ENCODE measurements around the gene DDB1. TPM values are rescaled to one million over a fixed set of nuclear protein-coding genes. Genes with fewer than 3 reads are reported as not detected.

DDB1 gene
- total and polyA plus RNA-seq, 2 of the 13 experiments (the other 11 are each of a cell fraction or from before 2014, with no cell fraction given), result 217 to 266 TPM

DNA sequence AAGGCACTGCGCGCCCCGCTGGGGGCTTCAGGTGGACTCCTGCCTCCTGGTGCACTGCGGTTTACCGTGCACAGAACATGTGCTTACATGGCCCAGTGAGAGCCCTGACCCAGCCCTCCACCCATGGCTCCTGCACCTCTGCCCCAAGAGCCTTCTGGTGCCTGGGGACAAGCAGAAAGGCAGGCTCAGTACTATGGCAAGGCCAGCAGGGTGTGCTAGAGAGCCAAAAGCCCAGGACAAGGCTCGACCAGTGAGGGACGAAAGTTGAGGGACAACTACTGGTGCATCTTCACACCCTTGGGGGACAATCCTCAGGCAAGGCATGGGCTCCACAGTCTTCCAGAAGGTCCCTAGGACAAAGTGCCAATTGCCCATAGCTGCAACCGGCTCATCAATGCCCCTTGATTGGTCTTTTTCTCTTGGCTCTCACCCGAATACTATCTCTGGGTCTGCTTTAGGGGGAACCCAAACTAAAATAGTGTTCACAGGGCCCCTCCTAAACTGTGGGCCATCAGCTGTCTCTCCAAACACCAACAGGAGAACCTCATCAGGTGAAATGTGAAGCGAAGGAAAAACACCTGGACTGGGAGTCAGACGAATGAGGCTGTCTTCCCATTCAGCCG, 78.4 kb downstream of the DDB1 start:
- H3K36me3 ChIP-seq (replicated peaks in 1 of 2; ENCODE audit: control insufficient read depth in 1 of 2, insufficient read depth in 2 of 2, low read length in 2 of 2), result peaks cover 9 to 20% of the 10 kb centered on the region in 2 experiments
- WGBS (ENCODE audit: low lambda C conversion rate), result 86% methylated on average over 5 of the region's 12 CpGs
- H3K4me1 ChIP-seq (ENCODE audit: insufficient read depth, low read length), result no peaks in the 10 kb centered on the region
- ChIA-PET POLR2A (no interaction called here), CTCF (ENCODE audit: low intra/inter-chr PET ratio, low total read pairs) (interaction anchor here (1.5 kb wide), 1 partner anchor 131 kb away, joined by 6 read pairs; no protein-coding TSS in a partner anchor)
- in situ Hi-C loops (cut with HindIII; ENCODE audit: extremely low pct_ligation_motif_present, low pct_unique_long_range_greater_than_20kb) (no loop called here), intact Hi-C loops (cut with micrococcal nuclease; ENCODE audit: unreplicated experiment) (loop anchor here (10.0 kb wide), 2 partner anchors 80 to 130 kb away; partner anchors contain the start of genes DDB1 and TKFC)
- H2AFZ ChIP-seq (ENCODE audit: low read length), result no peak overlapping the region
- no peak overlapping the region for H3K4me2 ChIP-seq (ENCODE audit: low read depth, low read length)
- no TSS peak for BruUV-seq (replicated peaks)
- no peaks in the 10 kb centered on the region for H3K79me2 ChIP-seq (ENCODE audit: insufficient read depth, low read length)
- H4K20me1 ChIP-seq (ENCODE audit: insufficient read depth, low read length), result peaks cover 5% of the 10 kb centered on the region; the same call in 1 of the 2 replicates
- H3K9ac ChIP-seq (ENCODE audit: insufficient read depth, low read depth, low read length), result no peak overlapping the region
- no peaks in the 10 kb centered on the region for H3K27me3 ChIP-seq (ENCODE audit: control insufficient read depth in 1 of 2, insufficient read depth in 2 of 2, low read length in 2 of 2)
- no peak overlapping the region for H3K27ac ChIP-seq (ENCODE audit: extremely low read length, insufficient read depth, low read length)
- H3K4me3 ChIP-seq (replicated peaks in 1 of 3; ENCODE audit: insufficient read depth in 1 of 3, low read depth in 2 of 3, low read length in 3 of 3), result no peak overlapping the region
- no peaks in the 10 kb centered on the region for H3K9me3 ChIP-seq (ENCODE audit: low read length)
- DNase-seq (ENCODE audit: low spot score), result peak; percentile 57
- peak; percentile 62 for FAIRE-seq
- peak; percentile 86 for ATAC-seq
- no peak for TF ChIP-seq NKX3-1 (CRISPR knock-in tag; IDR thresholded peaks at IDR 0.05)
- no peak for TF ChIP-seq ZNF30 (CRISPR knock-in tag; IDR thresholded peaks at IDR 0.05)
- TF ChIP-seq, protein P1, sequence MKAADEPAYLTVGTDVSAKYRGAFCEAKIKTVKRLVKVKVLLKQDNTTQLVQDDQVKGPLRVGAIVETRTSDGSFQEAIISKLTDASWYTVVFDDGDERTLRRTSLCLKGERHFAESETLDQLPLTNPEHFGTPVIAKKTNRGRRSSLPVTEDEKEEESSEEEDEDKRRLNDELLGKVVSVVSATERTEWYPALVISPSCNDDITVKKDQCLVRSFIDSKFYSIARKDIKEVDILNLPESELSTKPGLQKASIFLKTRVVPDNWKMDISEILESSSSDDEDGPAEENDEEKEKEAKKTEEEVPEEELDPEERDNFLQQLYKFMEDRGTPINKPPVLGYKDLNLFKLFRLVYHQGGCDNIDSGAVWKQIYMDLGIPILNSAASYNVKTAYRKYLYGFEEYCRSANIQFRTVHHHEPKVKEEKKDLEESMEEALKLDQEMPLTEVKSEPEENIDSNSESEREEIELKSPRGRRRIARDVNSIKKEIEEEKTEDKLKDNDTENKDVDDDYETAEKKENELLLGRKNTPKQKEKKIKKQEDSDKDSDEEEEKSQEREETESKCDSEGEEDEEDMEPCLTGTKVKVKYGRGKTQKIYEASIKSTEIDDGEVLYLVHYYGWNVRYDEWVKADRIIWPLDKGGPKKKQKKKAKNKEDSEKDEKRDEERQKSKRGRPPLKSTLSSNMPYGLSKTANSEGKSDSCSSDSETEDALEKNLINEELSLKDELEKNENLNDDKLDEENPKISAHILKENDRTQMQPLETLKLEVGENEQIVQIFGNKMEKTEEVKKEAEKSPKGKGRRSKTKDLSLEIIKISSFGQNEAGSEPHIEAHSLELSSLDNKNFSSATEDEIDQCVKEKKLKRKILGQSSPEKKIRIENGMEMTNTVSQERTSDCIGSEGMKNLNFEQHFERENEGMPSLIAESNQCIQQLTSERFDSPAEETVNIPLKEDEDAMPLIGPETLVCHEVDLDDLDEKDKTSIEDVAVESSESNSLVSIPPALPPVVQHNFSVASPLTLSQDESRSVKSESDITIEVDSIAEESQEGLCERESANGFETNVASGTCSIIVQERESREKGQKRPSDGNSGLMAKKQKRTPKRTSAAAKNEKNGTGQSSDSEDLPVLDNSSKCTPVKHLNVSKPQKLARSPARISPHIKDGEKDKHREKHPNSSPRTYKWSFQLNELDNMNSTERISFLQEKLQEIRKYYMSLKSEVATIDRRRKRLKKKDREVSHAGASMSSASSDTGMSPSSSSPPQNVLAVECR (CRISPR knock-in tag; IDR thresholded peaks at IDR 0.05; ENCODE audit: borderline replicate concordance), result peak; percentile 55; the same call in 1 of the 2 replicates
- TF ChIP-seq ZNF800 (CRISPR knock-in tag; IDR thresholded peaks at IDR 0.05), result no peak
- TF ChIP-seq, protein P2, sequence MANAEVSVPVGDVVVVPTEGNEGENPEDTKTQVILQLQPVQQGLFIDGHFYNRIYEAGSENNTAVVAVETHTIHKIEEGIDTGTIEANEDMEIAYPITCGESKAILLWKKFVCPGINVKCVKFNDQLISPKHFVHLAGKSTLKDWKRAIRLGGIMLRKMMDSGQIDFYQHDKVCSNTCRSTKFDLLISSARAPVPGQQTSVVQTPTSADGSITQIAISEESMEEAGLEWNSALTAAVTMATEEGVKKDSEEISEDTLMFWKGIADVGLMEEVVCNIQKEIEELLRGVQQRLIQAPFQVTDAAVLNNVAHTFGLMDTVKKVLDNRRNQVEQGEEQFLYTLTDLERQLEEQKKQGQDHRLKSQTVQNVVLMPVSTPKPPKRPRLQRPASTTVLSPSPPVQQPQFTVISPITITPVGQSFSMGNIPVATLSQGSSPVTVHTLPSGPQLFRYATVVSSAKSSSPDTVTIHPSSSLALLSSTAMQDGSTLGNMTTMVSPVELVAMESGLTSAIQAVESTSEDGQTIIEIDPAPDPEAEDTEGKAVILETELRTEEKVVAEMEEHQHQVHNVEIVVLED (CRISPR knock-in tag; IDR thresholded peaks at IDR 0.05; ENCODE audit: borderline replicate concordance), result no peak
- TF ChIP-seq ONECUT2 (CRISPR knock-in tag; IDR thresholded peaks at IDR 0.05), result no peak
- no peak for TF ChIP-seq ZNF615 (CRISPR knock-in tag; IDR thresholded peaks at IDR 0.05; ENCODE audit: borderline replicate concordance)
- 0 out of 2 replicates have a peak, but pooled peaks have one; percentile 17 for TF ChIP-seq GABPB1 (CRISPR knock-in tag; IDR thresholded peaks at IDR 0.05)
- TF ChIP-seq, protein P3, sequence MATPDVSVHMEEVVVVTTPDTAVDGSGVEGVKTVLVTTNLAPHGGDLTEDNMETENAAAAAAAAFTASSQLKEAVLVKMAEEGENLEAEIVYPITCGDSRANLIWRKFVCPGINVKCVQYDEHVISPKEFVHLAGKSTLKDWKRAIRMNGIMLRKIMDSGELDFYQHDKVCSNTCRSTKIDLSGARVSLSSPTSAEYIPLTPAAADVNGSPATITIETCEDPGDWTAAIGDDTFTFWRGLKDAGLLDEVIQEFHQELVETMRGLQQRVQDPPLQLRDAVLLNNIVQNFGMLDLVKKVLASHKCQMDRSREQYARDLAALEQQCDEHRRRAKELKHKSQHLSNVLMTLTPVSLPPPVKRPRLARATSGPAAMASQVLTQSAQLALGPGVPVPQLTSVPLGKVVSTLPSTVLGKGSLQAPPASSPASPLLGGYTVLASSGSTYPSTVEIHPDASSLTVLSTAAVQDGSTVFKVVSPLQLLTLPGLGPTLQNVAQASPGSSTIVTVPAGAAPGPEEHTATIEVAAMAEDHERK (CRISPR knock-in tag; IDR thresholded peaks at IDR 0.05; ENCODE audit: low read depth), result no peak
- TF ChIP-seq ZNF44 (CRISPR knock-in tag; IDR thresholded peaks at IDR 0.05), result no peak
- TF ChIP-seq RELA (CRISPR knock-in tag; IDR thresholded peaks at IDR 0.05), result no peak
- TF ChIP-seq, protein P4, sequence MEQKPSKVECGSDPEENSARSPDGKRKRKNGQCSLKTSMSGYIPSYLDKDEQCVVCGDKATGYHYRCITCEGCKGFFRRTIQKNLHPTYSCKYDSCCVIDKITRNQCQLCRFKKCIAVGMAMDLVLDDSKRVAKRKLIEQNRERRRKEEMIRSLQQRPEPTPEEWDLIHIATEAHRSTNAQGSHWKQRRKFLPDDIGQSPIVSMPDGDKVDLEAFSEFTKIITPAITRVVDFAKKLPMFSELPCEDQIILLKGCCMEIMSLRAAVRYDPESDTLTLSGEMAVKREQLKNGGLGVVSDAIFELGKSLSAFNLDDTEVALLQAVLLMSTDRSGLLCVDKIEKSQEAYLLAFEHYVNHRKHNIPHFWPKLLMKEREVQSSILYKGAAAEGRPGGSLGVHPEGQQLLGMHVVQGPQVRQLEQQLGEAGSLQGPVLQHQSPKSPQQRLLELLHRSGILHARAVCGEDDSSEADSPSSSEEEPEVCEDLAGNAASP (CRISPR knock-in tag; IDR thresholded peaks at IDR 0.05; ENCODE audit: borderline replicate concordance), result no peak
- no peak for TF ChIP-seq HIVEP1 (CRISPR knock-in tag; IDR thresholded peaks at IDR 0.05)
